ENCODE results near the gene JAKMIP1.

- TF ChIP-seq ZNF274 (IDR thresholded peaks at IDR 0.05; ENCODE audit: low read depth, low read length) (no peak), SUZ12 (IDR thresholded peaks at IDR 0.05; ENCODE audit: extremely low read depth, insufficient read depth, insufficient read length) (no peak), YY1 (IDR thresholded peaks at IDR 0.05; ENCODE audit: insufficient read depth, insufficient read length) (no peak)
Measured at GRCh38 chr4:5991405-5991804, 208.9 kb downstream of the JAKMIP1 start.

All from NT2/D1 (cell line).